Right renal pelvis (tissue), 4 donors: Measurements from ENCODE around the gene ARFGEF3. TPM values are rescaled to one million over a fixed set of nuclear protein-coding genes. Genes with fewer than 3 reads are reported as not detected.
"Not testable (repeated sequence)": the region's sequence is repeated elsewhere in the genome, so short reads cannot be mapped to it uniquely, and the experiment has no call there.

Experiments used
- DNase-seq, 4 donors: peaks; one replicate each; pipeline ENCODE4 v3.0.0-alpha.2; 2013; ENCODE audit warnings: low read depth in 4 of 4, low spot score in 3 of 4, missing footprints in 1 of 4
- polyA plus RNA-seq, 4 donors: library from polyadenylated mRNA; unstranded; fragments of 120-200 nt; gene quantifications; one replicate each; pipeline ENCODE4 v1.2.1, GENCODE V29; 2013; ENCODE audit not compliant: insufficient read length in 4 of 4

Gene ARFGEF3
- polyA plus RNA-seq, 4 donors: 5.8 to 8.2 (median 6.6) TPM

DNA sequence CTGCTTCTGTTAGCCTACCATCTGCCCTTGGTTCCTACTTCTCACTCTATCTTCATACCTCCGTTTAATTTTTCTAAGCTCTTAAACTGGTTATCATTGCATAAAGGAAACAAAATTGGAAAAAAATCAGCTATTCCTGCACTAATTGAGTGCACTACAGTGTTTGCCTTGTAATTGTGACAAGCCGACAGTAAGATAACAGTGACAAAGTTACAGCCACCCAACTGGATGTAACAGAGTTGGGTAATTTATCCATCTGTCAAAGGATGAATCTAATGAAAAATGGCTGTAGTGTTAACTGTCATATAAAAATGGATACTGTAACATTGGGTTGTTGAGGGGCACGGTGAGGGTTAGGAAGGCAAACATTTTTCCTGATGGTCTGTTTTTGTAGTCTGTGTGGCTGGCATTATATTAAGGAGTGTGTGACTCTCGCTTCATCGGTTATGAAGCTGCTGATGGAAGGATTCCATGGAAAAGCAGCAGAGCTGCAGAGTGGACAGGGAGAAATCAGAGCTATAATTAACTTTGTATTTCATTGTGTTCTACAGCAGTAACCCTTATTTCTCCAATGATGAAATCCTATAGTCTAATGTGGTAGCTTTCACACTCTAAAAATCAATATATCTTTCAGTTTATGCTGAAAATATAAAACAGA is 43.8 kb downstream of the ARFGEF3 start:
- DNase-seq: no peak

- no peak for DNase-seq
Observed at GRCh38 chr6:138206862-138207261, 45.1 kb downstream of the ARFGEF3 start.

DNA sequence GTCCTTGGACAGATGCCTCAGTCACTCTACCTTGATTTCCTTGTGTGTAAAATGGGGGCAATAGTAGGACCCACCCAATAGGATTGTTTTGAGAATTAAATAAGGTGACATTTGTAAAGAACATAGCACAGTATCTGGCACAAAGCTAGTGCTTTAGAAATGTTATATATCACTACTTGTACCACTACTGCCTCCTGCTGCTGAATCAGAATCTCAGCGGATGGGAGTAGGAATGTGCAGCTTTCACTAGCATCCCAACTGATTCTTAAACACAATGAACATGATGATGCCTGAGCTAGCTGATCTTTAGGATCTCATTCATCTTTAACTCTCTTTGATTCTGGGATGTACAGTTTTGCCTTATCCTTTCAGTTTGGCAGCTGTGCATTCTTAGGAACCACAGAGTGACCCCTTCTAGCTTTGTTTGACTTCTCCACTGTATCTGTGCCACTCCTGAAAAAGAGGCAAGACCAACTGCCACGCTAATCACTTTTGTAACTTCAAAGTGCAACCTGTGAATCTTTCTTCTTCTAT is 49.4 kb downstream of the ARFGEF3 start:
- no peak for DNase-seq

DNA sequence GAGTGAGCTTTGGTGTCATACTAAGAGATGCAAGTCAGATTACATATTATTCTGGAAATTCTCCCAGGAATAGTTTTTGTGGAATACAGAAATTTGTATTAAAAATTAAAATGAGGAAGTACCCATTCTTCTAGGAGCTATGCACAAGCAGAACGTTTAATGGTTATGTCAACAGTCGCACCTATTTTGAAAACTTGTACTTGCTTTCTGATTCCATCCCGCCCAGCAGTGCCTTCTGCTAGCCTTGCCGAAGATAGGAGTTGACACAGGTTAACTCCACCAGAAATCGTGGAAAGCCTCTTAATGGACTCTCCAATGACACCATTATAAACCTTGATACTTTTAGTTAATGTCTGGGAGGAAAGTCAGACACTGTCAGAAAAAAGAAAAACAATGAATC is 49.9 kb downstream of the ARFGEF3 start:
- no peak for DNase-seq

- DNase-seq: not testable (repeated sequence)
Observed at GRCh38 chr6:138212530-138212929, 50.8 kb downstream of the ARFGEF3 start.

DNA sequence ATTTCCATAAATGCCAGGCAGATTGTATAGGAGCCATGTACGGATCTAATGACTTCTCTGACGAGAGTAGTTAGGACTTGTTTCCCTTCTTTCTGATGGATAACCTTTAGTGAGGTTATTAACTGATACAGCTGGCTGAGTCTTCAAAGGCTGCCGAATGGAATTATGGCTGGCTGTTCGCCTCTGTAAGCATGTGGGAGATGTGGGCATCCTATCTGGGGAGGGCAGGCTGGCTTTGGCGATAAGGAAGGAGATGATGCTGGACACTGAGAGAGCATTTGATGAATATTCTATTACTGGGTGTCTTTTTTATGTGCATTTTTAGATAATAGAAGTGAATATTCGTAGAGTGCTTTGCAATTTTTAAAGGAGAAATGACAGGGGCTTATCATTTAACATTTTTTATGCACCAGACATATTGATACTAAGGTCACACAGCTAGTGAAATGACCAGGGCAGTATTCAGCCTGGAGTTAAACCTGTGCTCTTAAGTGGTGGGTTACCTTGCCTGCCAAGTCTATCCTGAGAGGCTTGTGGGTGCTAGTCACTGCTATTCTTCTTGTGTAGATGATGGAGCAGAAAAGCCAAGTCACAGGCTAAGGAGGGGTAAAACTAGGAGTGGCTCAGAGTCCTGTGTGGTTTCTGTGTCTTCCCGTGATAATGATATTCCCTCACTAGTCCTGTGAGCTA is 53.5 kb downstream of the ARFGEF3 start:
- no peak for DNase-seq

DNA sequence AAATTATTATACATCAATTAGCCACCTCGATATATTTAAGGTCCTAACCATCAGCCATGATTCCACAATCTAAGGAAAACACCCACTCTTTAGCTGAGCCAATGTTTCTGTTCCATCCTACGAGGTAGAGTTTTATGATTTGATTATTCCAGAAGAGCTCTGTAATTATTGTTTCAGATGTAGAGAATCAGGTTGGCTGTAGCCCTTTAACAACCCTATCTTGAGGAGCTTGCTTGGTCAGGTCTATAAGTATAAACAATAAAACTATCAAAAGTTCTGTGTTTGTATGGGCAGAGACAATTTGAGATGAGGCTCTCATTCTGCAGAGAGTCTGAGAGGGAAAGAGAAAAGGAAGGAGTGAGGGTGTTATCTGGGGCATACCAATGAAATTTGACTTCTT is 56.7 kb downstream of the ARFGEF3 start, which contains the start of gene PBOV1:
PBOV1 (minus strand) TSS at position 43 of the 400 bp plus-strand sequence. CDS start 96 bp downstream, outside the sequence.
- DNase-seq: no peak

- no peak for DNase-seq
Observed at GRCh38 chr6:138219398-138219797, 57.7 kb downstream of the ARFGEF3 start.

GRCh38 chr6:138219901-138220300 is 58.2 kb downstream of the ARFGEF3 start:
- no peak for DNase-seq

DNA sequence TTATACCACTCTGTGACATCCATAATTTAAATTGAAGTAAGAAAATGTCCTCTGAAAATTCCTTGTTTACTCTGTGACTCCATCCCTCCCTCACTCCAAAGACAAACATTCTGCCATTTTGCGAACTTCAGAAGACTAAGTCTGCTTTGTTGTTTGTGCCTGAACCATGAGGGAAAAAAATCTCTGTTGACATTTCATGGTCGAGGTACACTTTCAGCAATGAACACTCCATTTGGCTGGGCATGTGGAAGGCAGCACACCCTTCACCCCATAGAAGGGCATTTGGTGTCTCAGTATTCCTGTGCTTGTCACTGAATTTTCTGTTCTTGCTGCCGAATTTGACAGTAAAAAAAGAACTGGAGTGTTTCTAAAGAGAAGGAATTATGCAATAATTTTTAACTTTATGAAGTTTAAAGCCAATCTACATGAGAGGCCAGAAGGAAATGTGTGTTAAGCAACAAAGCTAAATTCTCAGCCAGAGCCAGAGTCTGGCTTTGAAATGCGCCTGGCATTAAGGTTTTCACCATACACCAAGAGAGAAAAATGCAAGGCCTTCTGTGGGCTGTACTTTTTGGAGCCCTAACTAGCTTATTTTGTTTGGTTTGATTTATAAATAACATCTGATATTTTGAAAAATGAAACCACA is 61.3 kb downstream of the ARFGEF3 start:
- no peak for DNase-seq

DNA sequence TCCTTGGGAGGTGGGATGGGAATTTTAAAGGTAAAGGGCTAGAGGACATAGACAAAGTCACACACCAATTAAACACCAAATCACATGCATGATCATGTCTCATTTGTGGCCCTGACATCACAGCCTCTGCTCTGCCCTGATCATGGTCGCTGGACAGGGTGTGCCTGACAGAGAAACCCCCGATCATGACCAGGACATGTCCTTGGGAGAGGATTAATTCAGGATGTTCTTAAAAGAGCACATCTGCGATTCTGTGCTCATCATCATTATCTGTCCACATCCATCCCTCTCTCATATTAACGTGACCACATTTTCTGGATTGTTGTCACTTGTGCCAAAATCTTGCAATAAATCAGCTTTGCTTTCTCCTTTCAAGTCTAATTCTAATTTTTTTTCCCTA is 64.2 kb downstream of the ARFGEF3 start:
- DNase-seq: no peak

DNA sequence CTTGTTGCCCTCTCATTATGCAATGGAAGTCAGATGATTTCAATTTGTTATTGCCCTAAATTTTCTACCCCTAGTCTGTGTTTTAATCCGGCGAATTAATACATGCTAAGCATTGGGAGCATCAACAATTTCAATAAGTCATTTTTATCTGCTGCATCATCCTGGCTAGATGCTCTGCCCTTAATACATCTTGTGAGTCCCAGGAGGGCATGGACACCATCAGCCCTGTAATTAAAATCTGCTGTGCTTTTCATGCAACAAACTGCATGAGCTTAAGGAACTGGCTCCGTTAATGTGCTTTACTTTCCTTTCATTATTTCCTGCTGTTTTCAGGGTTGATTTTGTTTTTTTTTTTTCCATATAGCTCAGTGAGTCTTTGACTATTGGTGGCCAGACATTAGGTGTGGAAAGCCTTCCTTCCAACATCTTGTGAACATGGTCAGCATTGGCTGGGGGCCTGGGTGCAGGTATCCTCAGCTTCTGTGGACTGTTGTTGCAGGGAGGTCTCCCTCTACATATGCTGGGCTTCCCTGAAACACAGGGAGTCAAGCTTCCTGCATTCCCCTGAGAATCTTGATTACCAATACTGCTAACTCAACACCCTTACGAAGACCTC is 65.1 kb downstream of the ARFGEF3 start:
- no peak for DNase-seq

- DNase-seq: no peak
Observed at GRCh38 chr6:138227316-138227781, 65.6 kb downstream of the ARFGEF3 start.

GRCh38 chr6:138229072-138229471 is 67.3 kb downstream of the ARFGEF3 start:
- DNase-seq: no peak

DNA sequence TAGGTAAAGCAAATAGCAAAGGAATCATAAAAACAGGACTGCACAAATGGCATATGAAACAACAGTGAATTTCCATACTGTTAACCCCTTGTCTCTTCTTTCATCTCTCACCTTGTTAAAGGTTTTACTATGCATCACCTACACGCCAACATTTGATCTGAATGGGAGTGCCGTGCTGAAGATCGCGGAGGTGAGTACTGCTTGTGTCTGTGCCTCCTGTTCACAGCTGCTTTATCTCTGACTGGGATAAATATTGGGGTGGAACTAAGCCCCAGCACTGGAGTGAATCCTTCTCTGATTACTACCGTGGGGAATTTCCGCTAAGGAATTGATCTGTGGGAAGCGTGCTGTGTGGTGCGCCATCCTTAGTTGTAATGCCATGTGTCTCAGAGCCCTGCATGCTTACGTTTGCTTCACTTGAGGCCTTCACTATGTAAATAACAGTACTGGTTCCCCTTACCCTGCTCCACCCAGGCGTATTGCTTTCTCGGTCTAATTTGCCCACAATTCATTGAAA is 68.0 kb downstream of the ARFGEF3 start:
- DNase-seq: no peak

DNA sequence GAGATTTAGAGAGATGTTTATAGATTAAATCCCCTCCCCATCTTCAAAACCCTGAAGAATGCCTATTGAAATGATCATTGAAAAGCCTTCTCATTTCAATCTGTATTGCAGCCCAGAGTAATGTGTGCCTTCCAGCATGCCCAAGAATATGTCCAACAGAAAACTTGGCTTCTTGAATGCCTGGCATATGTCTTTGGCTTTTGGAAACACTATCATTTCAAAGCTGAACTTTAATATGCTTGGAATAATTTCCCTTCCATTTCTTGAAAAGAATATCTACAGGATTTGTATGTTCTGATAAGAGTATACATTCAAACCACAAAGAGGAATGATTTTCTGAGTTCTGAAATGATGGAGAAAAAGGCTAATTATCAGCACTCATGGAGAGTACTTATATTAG is 68.5 kb downstream of the ARFGEF3 start:
- DNase-seq: no peak

DNA sequence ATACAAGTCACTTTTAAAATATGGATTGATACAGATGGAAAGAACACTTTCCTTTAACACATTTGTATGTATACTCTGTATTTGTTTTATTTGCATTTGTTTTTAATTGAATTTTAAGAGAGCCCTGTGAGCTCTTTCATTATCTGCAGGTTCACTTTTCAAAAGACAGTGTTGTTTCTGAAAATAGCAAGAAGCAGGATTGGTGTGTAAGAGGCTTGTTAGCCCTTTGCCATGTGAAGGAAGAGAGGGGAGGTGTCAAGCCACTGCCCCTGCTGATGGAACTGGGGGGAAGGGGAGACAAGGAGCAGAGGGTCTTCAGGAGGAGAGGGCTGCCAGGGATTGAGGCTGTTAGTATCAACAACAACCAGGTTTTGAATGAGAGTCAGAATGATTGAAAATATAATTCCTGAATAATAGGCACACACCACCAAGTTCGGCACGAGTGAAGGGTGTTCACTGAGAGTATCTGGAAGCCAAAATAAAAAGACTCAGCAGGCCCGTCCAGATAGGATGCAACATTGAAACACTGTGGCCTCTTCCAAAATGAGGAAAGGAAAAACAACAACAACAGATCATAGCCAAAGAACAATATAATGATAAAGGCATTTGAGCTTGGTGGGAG is 69.1 kb downstream of the ARFGEF3 start:
- no peak for DNase-seq

DNA sequence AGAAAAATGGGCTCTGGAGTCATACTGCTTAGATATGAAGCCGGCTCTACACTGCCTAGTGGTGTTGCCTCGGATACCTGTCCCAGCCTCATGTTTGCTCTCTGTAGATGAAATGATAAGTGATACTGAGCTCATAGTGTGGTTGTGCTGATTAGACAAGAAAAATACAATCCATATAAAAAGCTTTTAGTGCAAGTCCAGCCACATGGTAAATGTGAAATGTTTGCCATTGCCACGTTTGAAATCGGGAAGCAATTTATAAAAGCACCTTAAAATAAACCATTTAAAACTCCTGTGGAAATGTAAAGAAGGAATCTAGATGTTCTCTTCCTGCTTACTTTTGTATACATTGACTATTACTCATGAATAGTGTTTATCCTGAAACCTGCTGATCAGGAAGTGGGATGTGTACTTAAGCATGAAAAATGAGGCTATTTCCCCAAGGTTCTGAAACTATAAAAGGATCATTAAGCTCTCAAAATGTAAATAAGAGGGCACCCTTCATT is 69.7 kb downstream of the ARFGEF3 start:
- DNase-seq: no peak

- no peak for DNase-seq
Observed at GRCh38 chr6:138234363-138234762, 72.6 kb downstream of the ARFGEF3 start.

GRCh38 chr6:138235205-138235604 is 73.5 kb downstream of the ARFGEF3 start:
- DNase-seq: no peak
